ENCODE data around the gene PDE4B. TPM values are rescaled to one million over a fixed set of nuclear protein-coding genes. Genes with fewer than 3 reads are reported as not detected.
A peak's percentile ranks its signal among the peaks of the same experiment; 100 is the strongest.

Gene PDE4B
- 51.0 and 52.8 TPM in 2 replicates for total RNA-seq

DNA sequence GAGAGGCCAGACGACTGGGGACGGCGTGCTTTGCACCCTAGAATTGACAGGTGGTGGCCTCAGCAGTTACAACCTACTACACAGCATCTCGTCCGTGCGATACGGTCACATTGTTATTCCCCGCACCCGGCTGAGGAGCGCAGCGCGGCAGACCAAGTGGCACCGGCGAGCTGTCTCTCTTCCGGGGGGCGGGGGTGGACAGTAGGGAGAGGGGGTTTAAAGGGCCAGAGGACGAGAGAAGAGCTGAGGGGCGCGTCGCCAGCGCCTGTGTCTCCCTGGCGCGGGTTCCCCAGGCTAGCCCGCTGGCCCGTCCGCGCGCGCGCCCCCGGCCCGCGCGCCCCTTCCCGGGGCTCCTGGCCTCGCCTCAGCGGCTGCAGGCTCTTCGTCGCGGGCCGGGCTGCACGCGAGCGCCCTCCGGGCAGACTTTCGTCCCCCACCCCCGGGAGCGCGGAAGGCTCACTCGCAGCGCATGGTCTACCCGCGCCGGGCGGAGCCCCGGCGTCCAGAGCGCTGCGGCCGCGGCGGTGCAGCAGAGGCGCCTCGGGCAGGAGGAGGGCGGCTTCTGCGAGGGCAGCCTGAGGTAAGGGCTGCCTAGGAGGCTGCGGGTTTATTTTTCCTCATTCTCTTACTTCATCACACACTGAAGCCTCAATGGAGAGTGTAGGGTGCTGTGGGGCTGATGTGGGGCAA, at the start of gene PDE4B:
PDE4B (plus strand) TSS at position 227 of the 690 bp plus-strand sequence.
- peak; percentile 30 for DNase-seq (ENCODE audit: low read depth)
- TF ChIP-seq, protein P1, sequence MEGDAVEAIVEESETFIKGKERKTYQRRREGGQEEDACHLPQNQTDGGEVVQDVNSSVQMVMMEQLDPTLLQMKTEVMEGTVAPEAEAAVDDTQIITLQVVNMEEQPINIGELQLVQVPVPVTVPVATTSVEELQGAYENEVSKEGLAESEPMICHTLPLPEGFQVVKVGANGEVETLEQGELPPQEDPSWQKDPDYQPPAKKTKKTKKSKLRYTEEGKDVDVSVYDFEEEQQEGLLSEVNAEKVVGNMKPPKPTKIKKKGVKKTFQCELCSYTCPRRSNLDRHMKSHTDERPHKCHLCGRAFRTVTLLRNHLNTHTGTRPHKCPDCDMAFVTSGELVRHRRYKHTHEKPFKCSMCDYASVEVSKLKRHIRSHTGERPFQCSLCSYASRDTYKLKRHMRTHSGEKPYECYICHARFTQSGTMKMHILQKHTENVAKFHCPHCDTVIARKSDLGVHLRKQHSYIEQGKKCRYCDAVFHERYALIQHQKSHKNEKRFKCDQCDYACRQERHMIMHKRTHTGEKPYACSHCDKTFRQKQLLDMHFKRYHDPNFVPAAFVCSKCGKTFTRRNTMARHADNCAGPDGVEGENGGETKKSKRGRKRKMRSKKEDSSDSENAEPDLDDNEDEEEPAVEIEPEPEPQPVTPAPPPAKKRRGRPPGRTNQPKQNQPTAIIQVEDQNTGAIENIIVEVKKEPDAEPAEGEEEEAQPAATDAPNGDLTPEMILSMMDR (IDR thresholded peaks at IDR 0.05; ENCODE audit: insufficient read depth, low read depth, low read length), result no peak
- peak within 1 kb of the TSS; percentile 43 for H3K4me3 ChIP-seq (ENCODE audit: low read depth, low read length)

GRCh38 chr1:65744731-65745130, 48.0 kb upstream of the PDE4B start:
- TF ChIP-seq, protein P1 (IDR thresholded peaks at IDR 0.05; ENCODE audit: insufficient read depth, low read depth, low read length), result no peak
- H3K4me3 ChIP-seq (ENCODE audit: low read depth, low read length), result no peak overlapping the region
- DNase-seq (ENCODE audit: low read depth), result no peak

DNA sequence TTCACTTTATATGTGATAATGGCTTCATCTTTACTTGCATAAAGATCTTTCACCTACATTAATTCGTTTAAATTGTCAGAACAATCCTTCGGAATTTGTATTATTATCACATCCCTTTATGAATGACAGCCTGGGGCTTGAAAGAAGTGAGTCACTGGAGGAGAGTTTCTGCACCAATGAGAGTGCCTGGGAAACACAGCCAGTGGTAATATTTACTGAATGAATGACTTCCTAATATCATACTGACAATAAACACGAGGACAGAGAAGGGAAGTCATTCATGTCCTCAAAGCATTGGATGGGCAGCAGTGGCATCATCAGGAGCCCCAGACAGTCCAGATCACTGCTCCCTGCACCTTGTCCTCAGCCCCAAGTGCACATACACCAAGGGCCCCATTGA, 40.7 kb upstream of the PDE4B start:
- TF ChIP-seq, protein P1 (IDR thresholded peaks at IDR 0.05; ENCODE audit: insufficient read depth, low read depth, low read length), result no peak
- H3K4me3 ChIP-seq (ENCODE audit: low read depth, low read length), result no peak overlapping the region
- DNase-seq (ENCODE audit: low read depth), result no peak

DNA sequence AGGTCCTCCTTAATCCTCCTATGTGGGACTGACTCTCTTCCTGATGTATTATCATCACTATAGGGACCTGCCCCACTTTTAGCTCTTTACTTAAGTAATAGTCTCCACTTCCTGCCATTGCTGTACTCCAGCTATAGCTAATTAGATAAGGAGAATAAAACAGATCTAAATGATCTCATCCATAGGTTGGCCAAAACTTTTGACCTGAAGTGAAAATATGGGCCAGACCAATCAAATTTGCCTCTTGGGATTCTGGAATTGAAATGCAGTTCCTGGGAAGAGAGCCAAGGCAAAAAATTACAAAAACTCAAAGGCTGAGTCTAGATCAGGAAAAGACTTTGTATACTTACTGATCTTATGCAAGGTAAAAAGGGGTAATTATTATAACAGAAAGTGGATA, 36.1 kb upstream of the PDE4B start:
- TF ChIP-seq, protein P1 (IDR thresholded peaks at IDR 0.05; ENCODE audit: insufficient read depth, low read depth, low read length), result no peak
- DNase-seq (ENCODE audit: low read depth), result no peak

DNA sequence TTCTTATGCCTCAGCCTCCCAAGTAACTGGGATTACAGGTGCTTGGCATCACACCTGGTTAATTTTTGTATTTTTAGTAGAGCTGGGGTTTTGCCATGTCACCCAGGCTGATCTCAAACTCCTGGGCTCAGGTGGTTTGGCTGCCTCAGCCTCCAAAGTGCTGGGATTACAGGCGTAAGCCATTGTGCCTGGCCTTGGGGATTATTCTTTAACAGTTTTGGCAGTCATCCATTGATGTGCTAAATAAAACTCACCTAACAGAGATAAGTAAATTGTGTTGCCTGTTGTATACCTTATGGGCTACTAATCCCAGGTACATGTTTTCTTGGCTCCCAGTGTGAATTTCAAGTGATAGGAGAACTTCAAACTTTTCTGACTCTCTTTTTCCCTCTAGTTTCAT, 35.2 kb upstream of the PDE4B start:
- no peak for DNase-seq (ENCODE audit: low read depth)
- TF ChIP-seq, protein P1 (IDR thresholded peaks at IDR 0.05; ENCODE audit: insufficient read depth, low read depth, low read length), result no peak

More for the DNA sequence above, 36.1 kb upstream of the PDE4B start:
- no peak overlapping the region for H3K4me3 ChIP-seq (ENCODE audit: low read depth, low read length)

DNA sequence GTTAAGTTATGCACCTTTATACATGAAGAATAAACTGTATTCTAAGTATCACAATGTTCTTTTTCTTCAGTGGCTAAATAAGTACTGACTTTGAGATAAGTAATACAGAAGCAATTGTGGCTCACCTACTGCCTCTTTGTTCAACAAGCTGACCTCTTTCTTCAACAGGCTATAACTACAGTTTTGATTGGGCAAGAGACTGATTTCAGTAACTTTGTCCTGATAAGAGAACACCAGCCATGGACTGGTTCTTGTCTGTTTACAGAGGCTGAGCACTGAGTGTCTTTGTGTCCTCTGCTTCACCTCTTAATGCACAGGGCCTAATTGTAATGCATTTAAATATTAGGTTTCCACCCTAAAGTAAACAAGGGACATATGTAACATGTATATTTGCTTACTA, 34.6 kb upstream of the PDE4B start:
- peak; percentile 10 for DNase-seq (ENCODE audit: low read depth)
- no peak overlapping the region for H3K4me3 ChIP-seq (ENCODE audit: low read depth, low read length)
- TF ChIP-seq, protein P1 (IDR thresholded peaks at IDR 0.05; ENCODE audit: insufficient read depth, low read depth, low read length), result no peak

More for the DNA sequence above, 35.2 kb upstream of the PDE4B start:
- no peak overlapping the region for H3K4me3 ChIP-seq (ENCODE audit: low read depth, low read length)

- no peak overlapping the region for H3K4me3 ChIP-seq (ENCODE audit: low read depth, low read length)
- DNase-seq (ENCODE audit: low read depth), result no peak
- TF ChIP-seq, protein P1 (IDR thresholded peaks at IDR 0.05; ENCODE audit: insufficient read depth, low read depth, low read length), result no peak
Measured at GRCh38 chr1:65759516-65759915, 33.2 kb upstream of the PDE4B start.

Measured in fibroblast of villous mesenchyme (primary cell).